ENCODE data around the gene ERCC8.
"Not testable (repeated sequence)": the region's sequence is repeated elsewhere in the genome, so short reads cannot be mapped to it uniquely, and the experiment has no call there.

Gene ERCC8, protein sequence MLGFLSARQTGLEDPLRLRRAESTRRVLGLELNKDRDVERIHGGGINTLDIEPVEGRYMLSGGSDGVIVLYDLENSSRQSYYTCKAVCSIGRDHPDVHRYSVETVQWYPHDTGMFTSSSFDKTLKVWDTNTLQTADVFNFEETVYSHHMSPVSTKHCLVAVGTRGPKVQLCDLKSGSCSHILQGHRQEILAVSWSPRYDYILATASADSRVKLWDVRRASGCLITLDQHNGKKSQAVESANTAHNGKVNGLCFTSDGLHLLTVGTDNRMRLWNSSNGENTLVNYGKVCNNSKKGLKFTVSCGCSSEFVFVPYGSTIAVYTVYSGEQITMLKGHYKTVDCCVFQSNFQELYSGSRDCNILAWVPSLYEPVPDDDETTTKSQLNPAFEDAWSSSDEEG

DNA sequence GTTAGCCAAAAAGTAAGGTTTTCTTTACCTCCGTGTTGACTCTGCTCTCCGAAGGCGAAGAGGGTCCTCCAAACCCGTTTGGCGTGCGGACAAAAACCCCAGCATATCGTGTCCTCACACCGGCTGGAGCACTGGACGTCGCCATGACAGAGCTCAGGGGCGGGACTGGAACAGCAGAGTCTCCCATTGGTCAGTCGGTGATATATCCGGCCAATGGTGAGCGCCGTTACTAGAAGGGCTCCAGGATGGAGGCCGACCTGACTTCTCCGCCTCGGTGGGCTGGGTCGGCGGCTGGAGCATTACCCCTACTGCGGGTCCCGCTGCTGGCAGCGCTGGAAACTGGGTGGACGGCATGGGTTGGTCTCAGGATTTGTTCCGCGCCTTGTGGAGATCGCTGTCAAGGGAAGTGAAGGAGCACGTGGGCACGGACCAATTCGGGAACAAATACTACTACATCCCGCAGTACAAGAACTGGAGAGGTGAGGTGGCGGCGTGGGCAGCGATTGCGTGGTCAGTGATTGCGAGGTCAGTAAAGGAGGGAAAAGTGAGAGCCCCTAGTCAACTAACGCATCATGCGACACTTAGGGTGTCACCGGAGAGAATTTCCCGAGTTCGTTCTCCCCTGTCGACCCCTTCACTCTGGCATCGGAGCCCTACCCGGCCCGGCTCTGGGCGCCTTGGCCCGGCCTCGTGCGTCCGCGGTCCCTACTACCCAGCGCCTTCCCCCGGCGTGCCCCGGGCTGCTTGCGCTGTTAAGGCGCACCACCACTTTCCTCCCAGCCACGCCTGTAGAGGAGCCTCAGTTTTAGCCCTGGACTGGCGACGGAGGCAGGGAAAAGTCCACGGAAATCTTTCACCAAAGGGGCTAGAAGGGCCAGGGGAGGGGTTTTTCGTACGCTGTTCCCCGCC, at the start of gene ERCC8, which contains the start of gene NDUFAF2:
TSS of gene ERCC8 (minus strand) at position 167 of the 909 bp plus-strand sequence. CDS start at position 105, 62 bp downstream.
TSS of gene NDUFAF2 (plus strand) at position 302 of the 909 bp plus-strand sequence. CDS start at position 353, 51 bp downstream.
- H3K4me3 ChIP-seq (ENCODE audit: low read depth, low read length): peak within 1 kb of the TSS; percentile 78
- DNase-seq (ENCODE audit: low read depth): peak; percentile 74

DNA sequence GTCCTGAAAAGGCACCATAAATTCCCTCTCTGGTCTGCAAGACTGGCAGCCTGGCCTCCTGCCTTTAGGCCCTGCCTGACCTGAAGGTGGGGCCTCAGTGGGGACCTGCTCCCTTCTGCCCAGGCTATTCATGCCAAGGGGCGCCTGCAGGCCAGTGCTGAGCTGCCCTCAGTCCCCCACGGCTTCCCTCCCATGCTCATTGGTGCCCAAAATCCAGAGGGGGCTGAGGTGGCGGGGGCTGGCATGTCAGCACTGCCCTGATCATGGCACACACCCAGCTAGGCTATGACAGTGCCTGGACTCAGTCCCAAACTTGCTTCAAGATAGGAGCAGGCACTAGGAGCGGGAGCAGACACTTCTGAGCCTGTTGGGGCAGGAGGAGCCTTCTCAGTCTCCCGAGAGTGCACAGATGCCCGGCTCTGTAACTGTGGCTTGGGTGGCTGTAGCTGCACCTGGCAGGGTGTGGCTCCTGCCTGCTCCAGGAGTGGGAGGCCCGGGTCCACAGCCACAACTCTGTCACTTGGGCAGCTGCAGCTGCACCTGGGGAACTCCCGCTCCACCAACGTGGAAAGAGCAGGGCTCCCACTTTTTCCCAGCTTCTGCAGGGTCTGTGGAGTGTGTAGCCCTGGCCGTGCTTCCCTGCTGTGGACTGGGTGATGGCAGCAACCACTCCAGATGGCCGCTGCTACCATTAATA, 49.2 kb upstream of the ERCC8 start:
- no peak overlapping the region for H3K4me3 ChIP-seq (ENCODE audit: low read depth, low read length)
- no peak for DNase-seq (ENCODE audit: low read depth)

DNA sequence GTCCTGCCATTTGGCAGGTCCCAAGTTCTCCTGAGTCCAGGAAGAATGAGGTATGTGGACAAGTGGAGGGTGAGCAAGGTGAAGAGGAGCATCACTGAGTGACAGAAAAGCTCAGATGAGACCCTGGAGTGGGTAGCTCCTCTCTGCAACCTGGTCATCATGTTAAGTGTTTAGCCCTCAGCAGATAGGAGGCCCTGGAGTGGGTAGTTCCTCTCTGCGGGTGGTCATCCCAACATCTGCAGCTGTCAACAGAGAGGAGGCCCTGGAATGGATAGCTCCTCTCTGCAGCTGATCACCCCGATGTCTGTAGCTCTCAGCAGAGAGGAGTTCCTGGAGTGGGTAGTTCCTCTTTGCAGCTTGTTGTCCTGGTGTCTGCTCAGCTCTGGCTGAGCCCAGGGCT, 48.6 kb upstream of the ERCC8 start:
- H3K4me3 ChIP-seq (ENCODE audit: low read depth, low read length): no peak overlapping the region
- no peak for DNase-seq (ENCODE audit: low read depth)

DNA sequence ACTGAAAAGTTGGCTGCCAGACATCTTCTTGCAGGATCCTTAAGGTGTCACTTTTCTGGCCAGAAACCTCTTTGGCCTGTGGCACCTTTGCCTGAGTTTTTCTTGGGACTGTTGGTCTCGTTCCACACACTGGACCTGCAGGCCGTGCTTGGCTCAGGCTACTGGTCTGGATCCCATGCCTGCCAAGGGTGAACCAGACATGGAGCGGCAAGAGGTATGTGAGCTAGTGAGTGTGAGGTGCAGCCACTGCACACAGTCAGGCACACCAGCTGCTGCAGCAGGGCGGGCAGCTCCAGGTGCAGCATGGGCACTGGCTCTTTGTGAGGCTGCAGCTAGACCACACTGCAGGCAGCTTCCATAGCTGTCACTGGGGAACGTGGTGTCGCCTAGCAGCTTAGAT, 48.0 kb upstream of the ERCC8 start:
- H3K4me3 ChIP-seq (ENCODE audit: low read depth, low read length): no peak overlapping the region
- no peak for DNase-seq (ENCODE audit: low read depth)

DNA sequence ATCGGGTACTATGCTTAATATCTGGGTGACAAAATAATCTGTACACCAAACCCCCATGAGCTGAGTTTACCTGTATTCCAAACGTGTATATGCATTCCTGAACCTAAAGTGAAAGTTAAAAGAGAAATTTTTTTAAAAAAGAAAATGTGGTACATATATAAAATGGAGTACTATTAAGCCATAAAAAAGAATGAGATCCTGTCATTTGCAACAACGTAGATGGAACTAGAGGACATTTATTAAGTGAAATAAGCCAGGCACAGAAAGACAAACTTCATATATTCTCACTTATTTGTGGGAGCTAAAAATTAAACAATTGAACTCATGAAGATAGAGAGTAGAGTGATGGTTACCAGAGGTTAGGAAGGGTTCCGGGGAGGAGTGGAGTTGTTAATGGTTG, 44.9 kb upstream of the ERCC8 start:
- no peak for DNase-seq (ENCODE audit: low read depth)
- no peak overlapping the region for H3K4me3 ChIP-seq (ENCODE audit: low read depth, low read length)

DNA sequence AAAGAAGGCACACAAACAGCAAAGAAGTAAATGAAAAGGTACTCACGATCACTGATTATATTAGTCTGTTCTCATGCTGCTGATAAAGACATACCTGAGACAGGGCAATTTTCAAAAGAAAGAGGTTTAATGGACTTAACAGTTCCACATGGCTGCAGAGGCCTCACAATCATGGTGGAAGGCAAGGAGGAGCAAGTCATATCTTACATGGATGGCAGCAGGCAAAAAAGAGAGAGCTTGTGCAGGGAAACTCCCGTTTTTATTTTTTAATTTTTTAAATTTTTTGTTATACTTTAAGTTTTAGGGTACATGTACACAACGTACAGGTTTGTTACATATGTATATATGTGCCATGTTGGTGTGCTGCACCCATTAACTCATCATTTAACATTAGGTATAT, 37.3 kb upstream of the ERCC8 start:
- not testable (repeated sequence) for H3K4me3 ChIP-seq (ENCODE audit: low read depth, low read length); DNase-seq (ENCODE audit: low read depth)

DNA sequence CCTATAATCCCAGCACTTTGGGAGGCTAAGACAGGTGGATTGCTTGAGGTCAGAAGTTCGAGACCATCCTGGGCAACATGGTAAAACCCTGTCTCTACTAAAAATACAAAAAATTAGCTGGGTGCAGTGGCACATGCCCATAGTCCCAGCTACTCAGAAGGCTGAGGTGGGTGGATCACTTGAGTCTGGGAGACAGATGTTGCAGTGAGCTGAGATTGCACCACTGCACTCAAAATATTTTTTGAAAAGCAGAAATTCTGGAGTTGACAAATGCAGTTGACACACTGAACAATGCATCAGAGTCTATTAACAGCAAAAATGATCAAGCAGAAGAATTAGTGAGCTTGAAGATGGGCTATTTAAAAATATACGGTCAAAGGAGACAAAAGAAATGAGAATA, 35.6 kb upstream of the ERCC8 start:
- no peak overlapping the region for H3K4me3 ChIP-seq (ENCODE audit: low read depth, low read length)
- no peak for DNase-seq (ENCODE audit: low read depth)

DNA sequence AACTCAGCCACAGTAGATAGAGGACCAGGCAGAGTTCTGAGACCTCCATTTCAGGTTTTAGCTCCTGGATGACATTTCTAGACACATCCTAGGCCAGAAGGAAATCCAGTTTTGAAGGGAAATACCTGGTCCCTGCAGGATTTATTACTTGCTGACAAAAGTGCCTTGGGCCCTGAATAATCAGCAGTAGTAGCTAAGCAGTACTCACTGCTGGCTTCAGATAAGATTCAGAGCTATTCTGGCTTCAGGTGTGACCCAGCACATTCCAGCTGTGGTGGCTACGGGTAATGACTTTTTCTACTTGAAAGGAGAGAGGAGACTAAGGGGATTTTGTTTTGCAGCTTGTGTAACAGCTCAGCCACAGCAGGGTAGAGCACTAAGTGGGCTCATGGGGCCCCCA, 34.1 kb upstream of the ERCC8 start:
- no peak overlapping the region for H3K4me3 ChIP-seq (ENCODE audit: low read depth, low read length)

DNA sequence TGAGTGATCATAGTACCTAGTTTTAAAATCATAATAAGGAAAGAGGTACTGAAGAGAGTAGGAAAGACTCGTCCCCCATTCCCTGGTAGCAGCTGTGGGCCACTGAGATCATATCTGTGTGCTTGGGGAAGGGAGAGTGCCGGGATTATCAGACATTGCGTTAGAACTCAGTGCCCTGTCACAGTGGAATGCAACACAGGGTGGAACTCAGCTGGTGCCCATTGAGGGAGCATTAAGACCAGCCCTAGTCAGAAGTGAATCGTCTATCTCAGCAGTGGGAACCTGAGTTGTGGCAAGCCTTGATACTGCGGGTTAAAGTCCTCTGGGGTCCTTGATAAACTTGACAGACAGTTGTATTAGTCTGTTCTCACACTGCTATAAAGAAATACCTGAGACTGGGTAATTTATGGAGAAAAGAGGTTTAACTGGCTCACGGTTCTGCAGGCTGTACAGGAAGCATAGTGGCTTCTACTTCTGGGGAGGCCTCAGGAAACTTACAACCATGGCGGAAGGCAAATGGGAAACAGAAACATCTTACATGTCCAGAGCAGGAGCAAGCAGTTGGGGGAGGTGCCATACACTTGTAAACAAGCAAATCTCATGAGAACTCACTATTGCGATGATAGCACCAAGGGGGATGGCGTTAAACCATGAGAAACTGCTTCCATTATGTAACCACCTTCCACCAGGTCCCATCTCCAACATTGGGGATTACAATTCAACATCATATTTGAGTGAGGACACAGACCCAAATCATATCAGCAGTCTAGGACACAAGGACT, 33.3 kb upstream of the ERCC8 start:
- no peak overlapping the region for H3K4me3 ChIP-seq (ENCODE audit: low read depth, low read length)
- DNase-seq (ENCODE audit: low read depth): no peak

More for the DNA sequence above, 34.1 kb upstream of the ERCC8 start:
- no peak for DNase-seq (ENCODE audit: low read depth)

DNA sequence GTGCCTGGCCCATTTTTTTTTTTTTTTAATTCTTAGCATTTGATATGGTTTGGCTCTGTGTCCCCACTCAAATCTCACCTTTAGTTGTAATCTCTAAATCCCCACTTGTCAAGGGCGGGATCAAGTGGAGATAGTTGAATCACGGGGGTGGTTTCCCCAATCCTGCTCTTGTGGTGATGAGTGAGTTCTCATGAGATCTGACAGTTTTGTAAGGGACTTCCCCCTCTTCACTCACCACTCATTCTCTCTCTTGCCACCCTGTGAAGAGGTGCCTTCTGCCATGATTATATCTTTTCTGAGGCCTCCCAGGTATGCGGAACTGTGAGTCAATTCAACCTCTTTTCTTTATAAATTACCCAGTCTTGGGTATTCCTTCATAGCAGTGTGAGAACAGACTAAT, 27.4 kb upstream of the ERCC8 start:
- no peak for DNase-seq (ENCODE audit: low read depth)

DNA sequence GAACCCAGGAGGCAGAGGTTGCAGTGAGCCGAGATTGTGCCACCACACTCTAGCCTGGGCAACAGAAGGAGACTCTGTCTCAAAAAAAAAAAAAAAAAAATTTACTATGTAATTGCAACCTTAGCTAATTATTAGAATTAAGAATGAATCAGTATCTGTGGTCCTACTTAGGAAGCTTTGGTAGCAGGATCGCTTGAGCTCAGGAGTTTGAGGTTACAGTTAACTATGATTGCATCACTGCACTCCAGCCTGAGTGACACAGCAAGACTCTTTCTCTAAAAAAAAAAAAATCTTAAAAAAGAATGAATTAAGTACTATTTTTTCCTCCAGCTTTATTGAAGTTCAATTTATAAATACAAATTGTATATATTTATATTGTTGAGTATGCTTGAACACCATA, 16.8 kb upstream of the ERCC8 start:
- peak; percentile 26 for DNase-seq (ENCODE audit: low read depth)

More for the DNA sequence above, 27.4 kb upstream of the ERCC8 start:
- H3K4me3 ChIP-seq (ENCODE audit: low read depth, low read length): no peak overlapping the region

DNA sequence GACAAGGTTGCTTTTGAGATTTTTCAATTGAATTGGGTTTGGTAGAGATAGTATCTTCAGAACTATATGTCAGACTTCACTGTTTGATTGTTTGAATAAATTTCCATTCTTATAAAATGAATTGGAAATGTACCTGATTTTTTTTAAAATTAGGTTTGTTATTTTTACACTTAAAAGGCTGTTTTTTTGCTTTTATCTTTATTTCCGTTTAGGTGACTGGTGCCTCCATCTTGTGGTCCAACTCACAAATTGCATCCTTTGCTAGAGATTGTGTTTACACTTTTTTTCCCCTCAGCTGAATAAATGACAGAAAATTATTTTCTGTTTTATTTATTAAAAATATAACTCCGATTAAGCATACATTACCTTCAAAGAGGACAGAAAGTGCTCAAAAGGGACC, 15.7 kb upstream of the ERCC8 start:
- DNase-seq (ENCODE audit: low read depth): peak; percentile 4
- no peak overlapping the region for H3K4me3 ChIP-seq (ENCODE audit: low read depth, low read length)

More for the DNA sequence above, 16.8 kb upstream of the ERCC8 start:
- no peak overlapping the region for H3K4me3 ChIP-seq (ENCODE audit: low read depth, low read length)

DNA sequence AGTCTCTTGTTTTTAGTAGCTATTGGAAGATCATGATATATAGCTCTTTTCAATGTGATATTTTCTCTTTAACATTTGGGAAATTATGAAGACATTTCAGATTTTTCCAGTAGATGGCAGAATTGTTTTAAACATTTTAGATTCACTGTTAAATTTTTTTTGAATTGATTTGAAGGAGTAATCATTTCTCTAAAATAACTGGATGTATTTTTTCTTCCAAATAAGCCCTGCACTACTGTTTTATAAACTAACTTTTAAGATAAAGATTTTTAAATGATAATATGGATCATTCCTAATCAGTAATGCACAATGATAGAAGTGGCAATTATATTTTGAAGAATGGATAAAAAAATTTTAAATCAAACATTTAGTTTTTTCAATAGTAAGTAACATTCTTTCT, 14.3 kb upstream of the ERCC8 start:
- no peak for DNase-seq (ENCODE audit: low read depth)
- H3K4me3 ChIP-seq (ENCODE audit: low read depth, low read length): no peak overlapping the region

DNA sequence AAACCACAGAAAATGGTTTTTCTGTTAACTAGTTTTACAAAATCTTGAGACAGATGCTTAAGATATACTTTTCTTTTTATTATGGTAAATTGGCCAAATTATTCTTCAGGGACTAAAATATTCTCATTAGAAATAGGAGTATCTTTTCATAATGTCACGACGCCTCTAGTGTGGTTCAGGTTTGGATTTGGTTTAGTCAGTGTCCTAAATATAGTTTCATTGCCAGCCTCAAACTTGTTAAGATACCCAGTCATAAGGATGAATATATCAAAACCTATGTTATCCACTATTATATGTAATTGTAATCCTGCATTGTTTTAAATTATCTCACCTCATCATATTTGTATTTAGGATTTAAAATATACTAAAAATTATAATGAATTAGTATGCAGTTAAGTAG, 13.8 kb upstream of the ERCC8 start:
- H3K4me3 ChIP-seq (ENCODE audit: low read depth, low read length): no peak overlapping the region
- no peak for DNase-seq (ENCODE audit: low read depth)

DNA sequence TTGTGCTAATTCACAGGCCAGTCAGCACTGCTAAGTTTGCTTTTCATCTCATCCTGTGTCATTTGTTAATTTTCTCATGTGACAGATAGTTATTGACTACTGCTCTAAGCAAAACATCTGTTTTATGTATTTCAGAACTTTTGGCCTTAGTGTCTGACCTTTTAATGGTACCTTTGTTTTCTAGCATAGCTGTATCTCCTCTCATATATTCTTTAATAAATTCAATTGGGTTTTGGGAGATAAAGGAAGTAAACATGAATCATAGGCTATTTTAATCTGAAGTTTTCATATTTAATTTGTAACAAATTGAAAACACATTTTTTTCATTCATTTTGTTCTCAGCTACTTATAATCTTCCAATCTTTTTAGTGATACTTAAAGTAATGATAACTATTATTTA, 13.2 kb upstream of the ERCC8 start:
- no peak for DNase-seq (ENCODE audit: low read depth)
- H3K4me3 ChIP-seq (ENCODE audit: low read depth, low read length): no peak overlapping the region

DNA sequence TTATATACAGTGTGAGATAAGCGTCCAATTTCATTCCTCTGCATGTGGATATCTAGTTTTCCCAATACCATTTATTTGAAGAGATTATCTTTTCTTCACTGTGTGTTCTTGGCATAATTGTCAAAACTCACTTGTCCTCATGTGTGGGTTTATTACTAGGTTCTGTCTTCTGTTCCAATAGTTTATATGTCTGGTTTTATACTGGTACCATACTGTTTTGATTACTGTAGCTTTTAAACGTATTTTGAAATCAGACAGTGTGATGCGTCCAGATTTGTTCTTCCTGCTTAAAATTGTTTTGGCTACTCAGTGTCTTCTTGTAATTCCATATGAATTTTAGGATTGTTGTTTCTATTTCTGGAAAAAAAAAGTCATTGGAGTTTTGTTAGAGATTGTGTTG, 10.4 kb upstream of the ERCC8 start:
- DNase-seq (ENCODE audit: low read depth): no peak
- H3K4me3 ChIP-seq (ENCODE audit: low read depth, low read length): no peak overlapping the region

DNA sequence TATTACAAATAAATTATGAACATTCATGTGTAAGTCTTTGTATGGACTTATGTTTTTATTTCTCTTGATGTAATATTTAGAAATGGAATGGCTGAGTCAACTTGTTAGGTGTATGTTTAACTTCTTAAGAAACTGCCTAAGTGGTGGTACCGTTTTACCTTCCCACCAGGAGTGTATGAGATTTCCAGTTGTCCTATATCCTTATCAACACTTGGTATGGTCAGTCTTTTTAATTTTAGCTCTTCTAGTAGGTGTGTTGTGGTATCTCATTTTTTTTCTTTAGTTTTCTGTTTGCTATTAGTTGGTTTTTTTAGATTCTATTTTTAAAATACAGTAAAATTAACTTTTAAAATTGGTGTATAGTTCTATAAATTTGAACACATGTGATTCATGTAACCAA, 3.9 kb upstream of the ERCC8 start:
- no peak overlapping the region for H3K4me3 ChIP-seq (ENCODE audit: low read depth, low read length)
- DNase-seq (ENCODE audit: low read depth): no peak

DNA sequence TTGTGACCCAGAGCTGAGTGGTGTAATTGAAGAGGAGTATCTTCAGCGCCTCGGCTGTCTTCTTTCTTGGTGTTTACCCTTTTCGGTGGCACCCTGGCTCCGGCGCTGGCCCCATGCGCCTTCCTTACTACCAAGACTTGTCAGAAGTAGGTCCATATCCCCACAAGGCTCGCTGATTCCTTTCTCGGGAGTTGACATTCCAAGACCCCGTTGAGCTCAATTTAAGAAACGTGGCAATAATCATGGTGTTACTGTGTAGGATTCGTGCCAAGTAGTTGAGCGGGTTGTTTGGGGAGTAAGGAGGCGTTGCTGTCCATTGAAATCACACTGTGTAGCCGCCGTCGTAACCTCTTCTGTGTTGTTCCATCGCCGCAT, 930 bp upstream of the ERCC8 start:
- H3K4me3 ChIP-seq (ENCODE audit: low read depth, low read length): peak overlapping the region; percentile 78
- DNase-seq (ENCODE audit: low read depth): peak; percentile 6

DNA sequence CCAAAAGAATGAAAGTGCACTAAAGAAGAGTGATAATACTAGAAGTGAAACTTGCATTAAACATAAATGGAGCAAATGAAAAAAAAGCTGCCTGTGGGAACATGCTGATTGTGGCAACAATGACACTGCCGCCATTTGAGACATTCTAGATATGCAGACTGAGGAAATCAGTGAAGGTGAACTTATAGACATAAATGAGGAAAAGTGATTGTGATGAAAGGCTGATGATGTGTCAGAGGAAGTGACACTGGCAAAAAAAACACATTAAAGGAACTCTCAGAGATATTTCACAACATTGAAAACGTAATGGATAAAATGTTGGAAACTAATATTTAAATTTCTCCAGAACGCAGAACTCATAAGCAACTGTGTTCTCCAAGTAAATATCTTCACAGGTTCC, 1.2 kb downstream of the ERCC8 start:
- no peak for DNase-seq (ENCODE audit: low read depth)
- no peak overlapping the region for H3K4me3 ChIP-seq (ENCODE audit: low read depth, low read length)
